ENCODE data around the gene KLK2. TPM values are rescaled to one million over a fixed set of nuclear protein-coding genes. Genes with fewer than 3 reads are reported as not detected.

KLK2 gene
- total and polyA plus RNA-seq, 2 donors (not counting 1 experiment from before 2014, with no cell fraction given) = not detected

DNA sequence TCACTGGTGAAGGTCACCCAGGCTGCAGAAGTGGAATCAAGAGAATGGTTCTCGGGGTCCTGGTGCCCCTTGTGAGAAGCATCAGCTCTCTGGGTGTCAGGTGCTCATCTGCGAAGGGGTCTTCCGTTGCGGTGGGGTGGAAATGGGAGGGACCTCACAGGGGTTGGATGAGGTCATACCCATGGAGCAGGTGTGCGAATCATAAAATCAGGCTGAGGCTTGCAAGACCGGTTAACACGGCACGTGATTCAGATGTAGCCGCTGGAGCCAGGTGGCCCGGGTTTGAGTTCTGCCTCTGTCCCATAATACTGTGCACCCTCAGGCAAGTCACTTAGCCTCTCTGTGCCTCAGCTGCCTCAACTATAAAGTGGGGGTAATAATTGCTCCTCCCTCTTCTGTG is 35.9 kb upstream of the KLK2 start:
- no peak for TF ChIP-seq EZH2 (IDR thresholded peaks at IDR 0.05; ENCODE audit: low read length, missing control alignments)
- TF ChIP-seq, protein P1, sequence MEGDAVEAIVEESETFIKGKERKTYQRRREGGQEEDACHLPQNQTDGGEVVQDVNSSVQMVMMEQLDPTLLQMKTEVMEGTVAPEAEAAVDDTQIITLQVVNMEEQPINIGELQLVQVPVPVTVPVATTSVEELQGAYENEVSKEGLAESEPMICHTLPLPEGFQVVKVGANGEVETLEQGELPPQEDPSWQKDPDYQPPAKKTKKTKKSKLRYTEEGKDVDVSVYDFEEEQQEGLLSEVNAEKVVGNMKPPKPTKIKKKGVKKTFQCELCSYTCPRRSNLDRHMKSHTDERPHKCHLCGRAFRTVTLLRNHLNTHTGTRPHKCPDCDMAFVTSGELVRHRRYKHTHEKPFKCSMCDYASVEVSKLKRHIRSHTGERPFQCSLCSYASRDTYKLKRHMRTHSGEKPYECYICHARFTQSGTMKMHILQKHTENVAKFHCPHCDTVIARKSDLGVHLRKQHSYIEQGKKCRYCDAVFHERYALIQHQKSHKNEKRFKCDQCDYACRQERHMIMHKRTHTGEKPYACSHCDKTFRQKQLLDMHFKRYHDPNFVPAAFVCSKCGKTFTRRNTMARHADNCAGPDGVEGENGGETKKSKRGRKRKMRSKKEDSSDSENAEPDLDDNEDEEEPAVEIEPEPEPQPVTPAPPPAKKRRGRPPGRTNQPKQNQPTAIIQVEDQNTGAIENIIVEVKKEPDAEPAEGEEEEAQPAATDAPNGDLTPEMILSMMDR (conservative IDR thresholded peaks at IDR 0.05 in 1 of 2, IDR thresholded peaks at IDR 0.05 in 1 of 2; ENCODE audit: low read depth in 1 of 2, low read length in 2 of 2) = no peak

DNA sequence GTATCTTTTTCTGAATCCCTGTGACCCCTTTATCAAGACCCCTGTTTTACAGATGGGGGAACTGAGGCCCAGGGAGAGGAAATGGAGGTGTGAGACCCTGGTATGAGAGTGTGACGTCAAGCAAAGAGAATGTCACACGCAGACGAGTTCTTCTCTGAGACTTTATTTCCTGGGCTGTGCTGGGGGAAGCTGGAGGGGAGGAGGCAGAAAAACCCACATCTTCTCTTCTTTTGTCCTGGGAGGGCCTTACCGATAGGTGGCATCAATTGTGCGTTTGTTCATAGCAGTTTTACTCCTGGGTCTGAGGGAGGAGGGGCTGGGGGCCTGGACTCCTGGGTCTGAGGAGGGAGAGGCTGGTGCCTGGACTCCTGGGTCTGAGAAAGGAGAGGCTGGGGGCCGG is 35.0 kb upstream of the KLK2 start:
- DNase-seq (ENCODE audit: low read depth in 2 of 2) = no peak
- Histone ChIP-seq H3K27ac (ENCODE audit: insufficient read depth, low read length) (no peak overlapping the region), H3K9me3 (ENCODE audit: control insufficient read depth, insufficient read depth, low read depth, low read length) (no peaks in the 10 kb centered on the region), H2AFZ (ENCODE audit: low read length) (no peak overlapping the region), H3K4me1 (ENCODE audit: control insufficient read depth, extremely low read depth, insufficient read depth, low read length) (no peaks in the 10 kb centered on the region), H4K20me1 (ENCODE audit: control insufficient read depth, extremely low read depth, insufficient read depth, low read length) (no peaks in the 10 kb centered on the region), H3K4me2 (ENCODE audit: extremely low read depth, insufficient read depth, low read length) (no peak overlapping the region), H3K9ac (ENCODE audit: insufficient read depth, low read length) (no peak overlapping the region), H3K36me3 (ENCODE audit: control insufficient read depth, insufficient read depth, low read length) (no peaks in the 10 kb centered on the region), H3K27me3 (ENCODE audit: control insufficient read depth, insufficient read depth, low read length) (no peaks in the 10 kb centered on the region), H3K4me3 (replicated peaks in 1 of 4; ENCODE audit: control extremely low read depth in 1 of 4, insufficient read depth in 1 of 4, low read depth in 3 of 4, low read length in 4 of 4) (no peak overlapping the region), H3K79me2 (ENCODE audit: control insufficient read depth, insufficient read depth, low read length) (no peaks in the 10 kb centered on the region)
- TF ChIP-seq, protein P1 (conservative IDR thresholded peaks at IDR 0.05 in 1 of 2, IDR thresholded peaks at IDR 0.05 in 1 of 2; ENCODE audit: low read depth in 1 of 2, low read length in 2 of 2) = no peak
- no peak for TF ChIP-seq EZH2 (IDR thresholded peaks at IDR 0.05; ENCODE audit: low read length, missing control alignments)

More for the DNA sequence above, 35.9 kb upstream of the KLK2 start:
- no peak for DNase-seq (ENCODE audit: low read depth in 2 of 2)
- no peak overlapping the region for H2AFZ ChIP-seq (ENCODE audit: low read length)
- no peaks in the 10 kb centered on the region for H3K36me3 ChIP-seq (ENCODE audit: control insufficient read depth, insufficient read depth, low read length)
- H3K9ac ChIP-seq (ENCODE audit: insufficient read depth, low read length) = no peak overlapping the region
- H4K20me1 ChIP-seq (ENCODE audit: control insufficient read depth, extremely low read depth, insufficient read depth, low read length) = no peaks in the 10 kb centered on the region
- H3K79me2 ChIP-seq (ENCODE audit: control insufficient read depth, insufficient read depth, low read length) = no peaks in the 10 kb centered on the region
- H3K4me2 ChIP-seq (ENCODE audit: extremely low read depth, insufficient read depth, low read length) = no peak overlapping the region
- no peak overlapping the region for H3K4me3 ChIP-seq (replicated peaks in 1 of 4; ENCODE audit: control extremely low read depth in 1 of 4, insufficient read depth in 1 of 4, low read depth in 3 of 4, low read length in 4 of 4)
- H3K27ac ChIP-seq (ENCODE audit: insufficient read depth, low read length) = no peak overlapping the region
- H3K4me1 ChIP-seq (ENCODE audit: control insufficient read depth, extremely low read depth, insufficient read depth, low read length) = no peaks in the 10 kb centered on the region
- H3K9me3 ChIP-seq (ENCODE audit: control insufficient read depth, insufficient read depth, low read depth, low read length) = no peaks in the 10 kb centered on the region
- no peaks in the 10 kb centered on the region for H3K27me3 ChIP-seq (ENCODE audit: control insufficient read depth, insufficient read depth, low read length)

DNA sequence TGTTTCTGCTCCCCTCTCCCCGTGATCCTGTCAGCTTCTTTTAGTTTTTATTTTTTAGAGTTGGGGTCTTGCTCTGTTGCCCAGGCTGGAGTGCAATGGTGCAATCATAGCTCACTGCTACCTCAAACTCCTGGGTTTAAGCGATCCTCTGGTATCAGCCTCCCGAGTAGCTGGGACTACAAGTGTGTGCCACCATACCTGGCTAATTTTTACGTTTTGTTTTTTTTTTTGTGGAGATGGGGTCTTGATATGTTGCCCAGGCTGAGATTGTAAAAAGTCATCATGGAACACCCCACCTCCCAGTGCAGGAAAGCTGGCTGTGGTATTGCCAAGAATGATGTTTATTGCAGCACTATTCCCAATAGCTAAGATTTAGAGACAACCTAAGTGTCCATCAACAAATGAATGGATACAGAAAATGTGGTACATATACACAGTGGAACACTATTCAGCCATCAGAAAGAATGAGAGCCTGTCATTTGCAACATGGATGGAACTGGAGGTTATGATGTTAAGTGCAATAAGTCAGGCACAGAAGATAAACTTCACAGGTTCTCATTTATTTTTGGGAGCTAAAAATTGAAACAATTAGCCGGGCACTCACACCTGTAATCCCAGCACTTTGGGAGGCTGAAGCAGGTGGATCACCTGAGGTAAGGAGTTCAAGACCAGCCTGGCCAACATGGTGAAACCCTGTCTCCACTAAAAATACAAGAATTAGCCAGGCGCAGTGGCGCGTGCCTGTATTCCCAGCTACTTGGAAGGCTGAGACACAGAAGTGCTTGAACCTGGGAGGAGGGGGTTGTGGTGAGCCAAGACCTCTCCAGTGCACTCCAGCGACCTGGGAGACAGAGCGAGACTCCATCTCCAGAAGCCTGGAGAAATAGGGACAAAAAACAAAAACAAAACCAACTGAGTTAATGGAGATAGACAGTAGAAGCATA is 33.3 kb upstream of the KLK2 start:
- no peaks in the 10 kb centered on the region for H3K36me3 ChIP-seq (ENCODE audit: control insufficient read depth, insufficient read depth, low read length)
- no peaks in the 10 kb centered on the region for H3K4me1 ChIP-seq (ENCODE audit: control insufficient read depth, extremely low read depth, insufficient read depth, low read length)
- H3K27me3 ChIP-seq (ENCODE audit: control insufficient read depth, insufficient read depth, low read length) = no peaks in the 10 kb centered on the region
- no peak overlapping the region for H3K4me2 ChIP-seq (ENCODE audit: extremely low read depth, insufficient read depth, low read length)
- H2AFZ ChIP-seq (ENCODE audit: low read length) = no peak overlapping the region
- no peaks in the 10 kb centered on the region for H4K20me1 ChIP-seq (ENCODE audit: control insufficient read depth, extremely low read depth, insufficient read depth, low read length)
- H3K27ac ChIP-seq (ENCODE audit: insufficient read depth, low read length) = no peak overlapping the region
- no peak overlapping the region for H3K4me3 ChIP-seq (replicated peaks in 1 of 4; ENCODE audit: control extremely low read depth in 1 of 4, insufficient read depth in 1 of 4, low read depth in 3 of 4, low read length in 4 of 4)
- no peaks in the 10 kb centered on the region for H3K79me2 ChIP-seq (ENCODE audit: control insufficient read depth, insufficient read depth, low read length)
- TF ChIP-seq, protein P1 (conservative IDR thresholded peaks at IDR 0.05 in 1 of 2, IDR thresholded peaks at IDR 0.05 in 1 of 2; ENCODE audit: low read depth in 1 of 2, low read length in 2 of 2) = no peak
- no peak for TF ChIP-seq EZH2 (IDR thresholded peaks at IDR 0.05; ENCODE audit: low read length, missing control alignments)
- no peak overlapping the region for H3K9ac ChIP-seq (ENCODE audit: insufficient read depth, low read length)
- no peaks in the 10 kb centered on the region for H3K9me3 ChIP-seq (ENCODE audit: control insufficient read depth, insufficient read depth, low read depth, low read length)
- no peak for DNase-seq (ENCODE audit: low read depth in 2 of 2)
